HepG2 (cell line): ENCODE measurements around the gene ARTN. TPM values are rescaled to one million over a fixed set of nuclear protein-coding genes. Genes with fewer than 3 reads are reported as not detected.

ENCODE experiments used
- ATAC-seq: fragments of 200-7000 bp; cut with Tn5 transposase; 3 replicates; pipeline ENCODE4 v1.9.1; 2020; ENCODE audit warnings: mild to moderate bottlenecking, moderate library complexity
- BruUV-seq: library from RNA; stranded (reverse); fragments of 400-500 nt; replicated peaks from 2 replicates; lab custom pipeline; 2021; lab: Mats Ljungman, UMichigan
- CTCF ChIA-PET: fragments of 300-600 bp; formaldehyde crosslinking; extraction: SDS; loops from one replicate; lab custom pipeline; 2021; ENCODE audit warnings: low total read pairs, inconsistent platforms, low intra/inter-chr PET ratio; lab: Yijun Ruan, JAX
- POLR2A ChIA-PET: fragments of 350-600 bp; sonication (Branson Sonifier 250); formaldehyde crosslinking; loops from one replicate; lab custom pipeline; 2020; ENCODE audit warnings: antibody characterized with exemption, inconsistent platforms; lab: Yijun Ruan, JAX
- DNase-seq: peaks from one replicate; pipeline ENCODE4 v3.0.0-alpha.2; 2015; ENCODE audit warnings: low spot score
- FAIRE-seq: peaks from 3 replicates; lab custom pipeline; 2011; peaks lifted over from hg19 to GRCh38; lab: Jason Lieb, UNC
- H2AFZ ChIP-seq: one replicate; pipeline ENCODE4 v1.6.1; 2011; ENCODE audit warnings: low read length, inconsistent platforms
- H3K27ac ChIP-seq: fragments of 300-600 bp; 3 replicates; pipeline ENCODE4 v1.8.0; 2011; ENCODE audit warnings: mixed run types, mild to moderate bottlenecking, mixed read lengths, low read length, inconsistent platforms; ENCODE audit not compliant: insufficient read depth; ENCODE audit errors: extremely low read length
- H3K27me3 ChIP-seq, 2 experiments: fragments of 200-600 bp in 1 of 2; 2 replicates in 1 of 2; 3 replicates in 1 of 2; pipeline versions ENCODE4 v1.6.0 to v1.8.0; 2011; ENCODE audit warnings: low read length in 2 of 2, mild to moderate bottlenecking in 2 of 2, moderate library complexity in 2 of 2, inconsistent platforms in 1 of 2; ENCODE audit not compliant: insufficient read depth in 2 of 2, control insufficient read depth in 1 of 2
- H3K36me3 ChIP-seq, 2 experiments: fragments of 200-600 bp in 1 of 2; replicated peaks in 1 of 2; 2 replicates in 1 of 2; 3 replicates in 1 of 2; pipeline versions ENCODE4 v1.5.1 to v1.8.0; 2011; ENCODE audit warnings: low read length in 2 of 2, inconsistent platforms in 1 of 2; ENCODE audit not compliant: insufficient read depth in 2 of 2, control insufficient read depth in 1 of 2
- H3K4me1 ChIP-seq: 2 replicates; pipeline ENCODE4 v1.5.1; 2012; ENCODE audit warnings: low read length, inconsistent platforms; ENCODE audit not compliant: insufficient read depth
- H3K4me2 ChIP-seq: 2 replicates; pipeline ENCODE4 v1.6.0; 2011; ENCODE audit warnings: low read depth, low read length, inconsistent platforms
- H3K4me3 ChIP-seq, 3 experiments: fragments of 200-600 bp in 1 of 3; sonication (generic), shearing (Covaris generic) in 1 of 3; replicated peaks in 1 of 3; 2 replicates each; pipeline ENCODE4 v1.5.1; 2011 to 2016; ENCODE audit warnings: low read length in 3 of 3, inconsistent platforms in 2 of 3, low read depth in 2 of 3, mild to moderate bottlenecking in 2 of 3, control low read depth in 1 of 3, mixed read lengths in 1 of 3; ENCODE audit not compliant: insufficient read depth in 1 of 3
- H3K79me2 ChIP-seq: one replicate; pipeline ENCODE4 v1.6.1; 2011; ENCODE audit warnings: low read length, inconsistent platforms; ENCODE audit not compliant: insufficient read depth
- H3K9ac ChIP-seq: 2 replicates; pipeline ENCODE4 v1.6.0; 2011; ENCODE audit warnings: mild to moderate bottlenecking, low read depth, low read length, inconsistent platforms; ENCODE audit not compliant: insufficient read depth
- H3K9me3 ChIP-seq: 2 replicates; pipeline ENCODE4 v1.5.1; 2012; ENCODE audit warnings: mild to moderate bottlenecking, low read length
- H4K20me1 ChIP-seq: 2 replicates; pipeline ENCODE4 v1.6.0; 2011; ENCODE audit warnings: inconsistent platforms, mild to moderate bottlenecking, low read length, moderate library complexity; ENCODE audit not compliant: insufficient read depth
- ARNT2 ChIP-seq: sonication (generic); formaldehyde crosslinking; IDR thresholded peaks from 2 replicates; pipeline ENCODE4 v1.8.0; 2022; ENCODE audit warnings: mild to moderate bottlenecking, low read depth, missing genetic modification reagents, moderate library complexity
- KDM2A ChIP-seq: sonication (generic); formaldehyde crosslinking; IDR thresholded peaks from 2 replicates; pipeline ENCODE4 v1.4.0; 2020; ENCODE audit warnings: low read depth, missing genetic modification reagents, borderline replicate concordance
- POLR2G ChIP-seq: fragments of 200-400 bp; formaldehyde crosslinking; IDR thresholded peaks from 2 replicates; pipeline ENCODE4 v1.6.1; 2018; ENCODE audit warnings: mild to moderate bottlenecking, low read depth, low read length, moderate library complexity
- REPIN1 ChIP-seq: sonication (generic); formaldehyde crosslinking; IDR thresholded peaks from 2 replicates; pipeline ENCODE4 v1.8.0; 2022; ENCODE audit warnings: missing genetic modification reagents, low read depth, mild to moderate bottlenecking, borderline replicate concordance
- SMC3 ChIP-seq: IDR thresholded peaks from 2 replicates; pipeline ENCODE4 v1.6.1; 2011; ENCODE audit warnings: low read length, improper control_type of control experiment
- ZNF441 ChIP-seq: sonication (generic); formaldehyde crosslinking; IDR thresholded peaks from 2 replicates; pipeline ENCODE4 v1.7.0; 2021; ENCODE audit warnings: missing genetic modification reagents, borderline replicate concordance
- ZNF773 ChIP-seq: sonication (generic); formaldehyde crosslinking; IDR thresholded peaks from 2 replicates; pipeline ENCODE4 v1.4.0; 2020; ENCODE audit warnings: missing genetic modification reagents, borderline replicate concordance
- ZNF883 ChIP-seq: sonication (generic); formaldehyde crosslinking; IDR thresholded peaks from 2 replicates; pipeline ENCODE4 v1.5.1; 2020; ENCODE audit warnings: mild to moderate bottlenecking, missing genetic modification reagents; ENCODE audit errors: not compliant biosample characterization
- WGBS: methylation state at CpG from one replicate; pipeline ENCODE4 v1.1.6; 2017; ENCODE audit warnings: low lambda C conversion rate; 5-methylcytosine and 5-hydroxymethylcytosine counted together
- in situ Hi-C: cut with HindIII; loops from 2 replicates; pipeline ENCODE4 v1.10.0; 2017; ENCODE audit warnings: low pct_unique_long_range_greater_than_20kb; ENCODE audit not compliant: extremely low pct_ligation_motif_present
- intact Hi-C: fragments of 100-400 bp; cut with micrococcal nuclease; formaldehyde crosslinking; loops from one replicate; pipeline ENCODE4 v1.10.0; 2022; ENCODE audit not compliant: unreplicated experiment
- polyA plus RNA-seq, 8 experiments: library from polyadenylated mRNA; depleted of rRNA in 3 of 8; stranded (reverse) in 7 of 8; unstranded in 1 of 8; fragments of >200 nt; fragmentation: Illumina TruSeq in 4 of 8; extraction: Trizol in 4 of 8; gene quantifications; 2 replicates each; pipeline versions ENCODE4 v1.2.1 to v1.2.3, GENCODE V29; 2011 to 2016; ENCODE audit warnings: low read depth in 4 of 8, missing spikeins in 1 of 8, mixed read lengths in 1 of 8; ENCODE audit not compliant: insufficient read depth in 1 of 8
- total RNA-seq, 5 experiments: library from RNA; depleted of rRNA; stranded (reverse); fragments of >200 nt; fragmentation: Illumina TruSeq; extraction: Trizol; gene quantifications; 2 replicates each; pipeline ENCODE4 v1.2.3, GENCODE V29; 2016; ENCODE audit warnings: low read depth in 1 of 5

ARTN gene
- total and polyA plus RNA-seq, 2 of the 13 experiments (the other 11 are each of a cell fraction or from before 2014, with no cell fraction given): 0.11 to 0.62 TPM

DNA sequence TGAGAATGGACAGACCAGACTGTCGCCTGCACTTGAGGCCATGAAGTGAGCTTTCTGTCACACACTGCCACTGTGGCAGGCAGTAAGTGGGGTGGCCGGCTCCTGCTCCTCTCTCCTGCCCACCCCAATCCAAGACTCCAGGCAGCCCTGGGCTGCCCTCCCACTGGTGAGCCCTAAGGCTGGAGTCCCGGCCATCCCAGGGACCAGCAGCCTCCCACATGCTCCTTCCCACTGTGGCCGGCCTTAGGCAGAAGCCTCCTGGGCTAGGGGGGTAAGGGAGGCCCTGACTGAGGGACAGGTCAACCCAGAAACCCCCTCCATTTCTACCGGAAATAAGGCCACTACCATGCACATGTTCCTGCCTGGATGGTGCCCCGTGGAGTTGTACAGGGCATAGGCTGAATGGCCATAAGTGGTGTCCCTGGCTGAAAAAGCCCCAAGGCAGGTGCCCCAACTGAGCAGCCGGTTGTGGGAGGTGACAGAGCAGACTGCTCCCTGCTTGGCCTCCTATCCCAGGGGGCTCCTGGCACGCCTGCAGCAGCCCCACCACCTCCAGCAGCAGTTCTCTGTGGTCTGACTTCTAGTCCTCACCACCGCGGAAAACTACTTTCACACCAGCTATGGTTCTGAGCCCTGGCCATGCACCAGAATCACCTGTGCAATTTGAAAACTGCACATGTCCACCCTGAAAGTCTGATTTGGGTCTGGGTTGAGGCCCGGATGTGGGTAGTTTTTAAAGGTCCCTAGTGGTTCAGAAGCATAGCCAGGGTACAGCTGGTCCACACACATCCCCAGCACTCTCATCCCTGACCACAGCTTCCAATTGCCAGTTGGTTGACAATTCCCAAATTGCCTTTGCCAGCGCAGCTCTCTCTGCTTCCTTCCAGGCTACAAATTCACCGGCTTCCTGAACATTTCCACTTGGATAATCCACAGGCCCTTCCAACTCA is 1.6 kb upstream of the ARTN start:
- no peaks in the 10 kb centered on the region; a peak in 1 of 5 replicates for H3K36me3 ChIP-seq
- DNase-seq (no peak), FAIRE-seq (no peak)
- peaks cover 34% of the 10 kb centered on the region for H3K4me1 ChIP-seq
- H2AFZ ChIP-seq: no peak overlapping the region
- CTCF ChIA-PET: no interaction called here
- H3K9ac ChIP-seq: no peak overlapping the region
- H3K9me3 ChIP-seq: no peaks in the 10 kb centered on the region
- TF ChIP-seq ZNF773 (no peak), REPIN1 (no peak), ARNT2 (CRISPR knock-in tag) (no peak)
- TF ChIP-seq, all 625 proteins: peak for 0
- in situ Hi-C loops (loop anchor here (5.0 kb wide), 2 partner anchors 175 to 405 kb away; no protein-coding TSS in a partner anchor), intact Hi-C loops (loop anchor here (10.0 kb wide), 1 partner anchor 103 kb away; the partner anchor contains the start of gene SLC6A9)
- Histone ChIP-seq H3K79me2 (no peaks in the 10 kb centered on the region), H3K27me3 (no peaks in the 10 kb centered on the region), H3K4me2 (no peak overlapping the region), H3K4me3 (no peak overlapping the region), H4K20me1 (0 out of 2 replicates have a peak, but pooled peaks cover 2% of the 10 kb centered on the region), H3K27ac (no peak overlapping the region)
- BruUV-seq: no TSS peak
- no peak for ATAC-seq
- POLR2A ChIA-PET: no interaction called here
- WGBS: 83% methylated on average over 9 of the region's 13 CpGs

DNA sequence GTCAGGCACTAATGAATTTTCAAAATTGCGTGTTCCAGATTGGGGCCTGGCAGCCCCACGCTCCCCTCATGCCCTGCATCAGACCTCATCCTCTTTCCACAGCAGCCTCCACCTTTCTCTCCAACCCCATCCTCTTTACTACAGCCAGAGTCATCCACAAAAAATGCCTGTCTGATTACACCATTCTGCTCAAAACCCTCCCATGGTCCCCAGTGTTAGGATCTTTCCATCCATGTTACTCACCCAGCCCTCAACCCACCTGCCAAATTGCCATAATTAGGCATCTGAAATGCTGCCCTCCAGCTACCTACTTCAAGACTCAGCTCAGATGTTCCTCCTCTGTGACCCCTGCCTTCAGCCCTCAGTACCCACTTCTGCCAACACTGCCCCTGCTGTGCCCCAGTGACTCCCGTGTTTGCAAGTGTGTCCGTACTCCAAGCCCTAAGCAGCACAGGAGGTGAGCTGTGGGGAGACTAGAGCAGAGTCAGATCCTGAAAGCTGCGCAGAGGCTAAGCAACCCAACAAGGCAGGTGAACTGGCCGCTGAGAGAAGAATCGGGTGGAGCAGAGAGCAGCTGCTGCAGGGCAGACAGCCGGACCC is 715 bp upstream of the ARTN start:
- 0 out of 2 replicates have a peak, but pooled peaks cover 2% of the 10 kb centered on the region for H4K20me1 ChIP-seq
- H3K9me3 ChIP-seq: no peaks in the 10 kb centered on the region
- no peak overlapping the region for H2AFZ ChIP-seq
- peaks cover 39% of the 10 kb centered on the region for H3K4me1 ChIP-seq
- H3K4me3 ChIP-seq: peak overlapping the region; percentile 39 to 84 (median 61); a peak in 4 of 6 replicates
- ChIA-PET POLR2A (interaction anchor here (2.7 kb wide), 1 partner anchor 99 kb away, joined by 9 read pairs; the partner anchor contains the start of gene SLC6A9), CTCF (interaction anchor here (4.6 kb wide), 1 partner anchor 169 kb away, joined by 44 read pairs; no protein-coding TSS in a partner anchor)
- in situ Hi-C loops (loop anchor here (5.0 kb wide), 2 partner anchors 176 to 406 kb away; no protein-coding TSS in a partner anchor), intact Hi-C loops (loop anchor here (10.0 kb wide), 1 partner anchor 102 kb away; the partner anchor contains the start of gene SLC6A9)
- no peak for DNase-seq
- H3K27me3 ChIP-seq: no peaks in the 10 kb centered on the region
- H3K27ac ChIP-seq: no peak overlapping the region
- no peak for FAIRE-seq
- peak; percentile 17; the same call in 1 of the 2 replicates for TF ChIP-seq KDM2A
- TF ChIP-seq SMC3: no peak
- no peak for TF ChIP-seq ZNF441
- TF ChIP-seq ZNF883 (CRISPR knock-in tag): peak; percentile 5
- 0 out of 2 replicates have a peak, but pooled peaks have one; percentile 11 for TF ChIP-seq POLR2G
- 60% methylated on average over 6 of the region's 8 CpGs for WGBS
- ATAC-seq: no peak
- BruUV-seq: no TSS peak
- no peaks in the 10 kb centered on the region for H3K79me2 ChIP-seq
- H3K4me2 ChIP-seq: peak overlapping the region; percentile 99
- no peaks in the 10 kb centered on the region; a peak in 1 of 5 replicates for H3K36me3 ChIP-seq
- no peak overlapping the region for H3K9ac ChIP-seq
